Right atrium auricular region (tissue), 2 donors: ENCODE measurements around the gene ZMIZ1. TPM values are rescaled to one million over a fixed set of nuclear protein-coding genes. Genes with fewer than 3 reads are reported as not detected.

ENCODE experiments used
- DNase-seq: peaks from one replicate; pipeline ENCODE4 v3.0.0-alpha.2; 2019; ENCODE audit warnings: low spot score
- H3K27ac ChIP-seq, 2 donors: fragments of 200-600 bp; sonication (generic); 1 replicate in 1 of 2; 2 replicates in 1 of 2; pipeline ENCODE4 v1.5.1; 2016 to 2019
- H3K27me3 ChIP-seq, 2 donors: fragments of 200-600 bp; sonication (generic); one replicate each; pipeline versions ENCODE4 v1.5.1 to v1.6.0; 2017 to 2019
- H3K36me3 ChIP-seq: fragments of 200-600 bp; sonication (generic); one replicate; pipeline ENCODE4 v1.5.1; 2016
- H3K4me1 ChIP-seq, 2 donors: fragments of 200-600 bp; sonication (generic); one replicate each; pipeline versions ENCODE4 v1.5.1 to v1.6.0; 2017 to 2019
- H3K4me3 ChIP-seq, 2 donors: fragments of 200-600 bp; sonication (generic); 1 replicate in 1 of 2; 2 replicates in 1 of 2; pipeline ENCODE4 v1.5.1; 2017 to 2019; ENCODE audit warnings: mild to moderate bottlenecking in 1 of 2, moderate library complexity in 1 of 2
- H3K9me3 ChIP-seq, 2 donors: fragments of 200-600 bp; sonication (generic); one replicate each; pipeline ENCODE4 v1.5.1; 2019
- CTCF ChIP-seq, 2 donors: fragments of 200-600 bp; sonication (generic); IDR thresholded peaks; one replicate each; pipeline ENCODE4 v1.5.1; 2019; ENCODE audit warnings: antibody characterized with exemption in 2 of 2
- total RNA-seq, 2 donors: library from RNA; depleted of rRNA; stranded (reverse); fragments of >200 nt; gene quantifications; one replicate each; pipeline ENCODE4 v1.1.0, GENCODE V29; 2016

Gene ZMIZ1
- total RNA-seq, 2 donors from 2014 or later, result 59.3 to 71.0 TPM

GRCh38 chr10:79320316-79320715, 251.6 kb downstream of the ZMIZ1 start:
- peaks cover 0 to 19% of the 10 kb centered on the region in 2 donors for H3K4me1 ChIP-seq
- no peak for TF ChIP-seq CTCF (IDR thresholded peaks at IDR 0.05)
- DNase-seq, result no peak
- no peak overlapping the region for H3K4me3 ChIP-seq
- no peaks in the 10 kb centered on the region for H3K9me3 ChIP-seq
- no peak overlapping the region for H3K27ac ChIP-seq
- no peaks in the 10 kb centered on the region for H3K36me3 ChIP-seq
- H3K27me3 ChIP-seq, result no peaks in the 10 kb centered on the region

- DNase-seq, result no peak
- no peak for TF ChIP-seq CTCF (IDR thresholded peaks at IDR 0.05)
- no peaks in the 10 kb centered on the region for H3K36me3 ChIP-seq
- peaks cover 0 to 19% of the 10 kb centered on the region in 2 donors for H3K4me1 ChIP-seq
- no peaks in the 10 kb centered on the region for H3K27me3 ChIP-seq
- no peak overlapping the region for H3K27ac ChIP-seq
- H3K4me3 ChIP-seq, result no peak overlapping the region
- H3K9me3 ChIP-seq, result no peaks in the 10 kb centered on the region
Measured at GRCh38 chr10:79320820-79321493, 252.2 kb downstream of the ZMIZ1 start.

GRCh38 chr10:79321494-79321882, 252.7 kb downstream of the ZMIZ1 start:
- Histone ChIP-seq H3K27ac (no peak overlapping the region), H3K27me3 (no peaks in the 10 kb centered on the region), H3K9me3 (no peaks in the 10 kb centered on the region), H3K4me3 (no peak overlapping the region), H3K4me1 (peaks cover 0 to 19% of the 10 kb centered on the region in 2 donors), H3K36me3 (no peaks in the 10 kb centered on the region)
- DNase-seq, result no peak
- TF ChIP-seq CTCF (IDR thresholded peaks at IDR 0.05), result no peak

- no peak overlapping the region for H3K27ac ChIP-seq
- no peaks in the 10 kb centered on the region for H3K27me3 ChIP-seq
- peaks cover 0 to 14% of the 10 kb centered on the region in 2 donors for H3K4me1 ChIP-seq
- no peak for TF ChIP-seq CTCF (IDR thresholded peaks at IDR 0.05)
- no peaks in the 10 kb centered on the region for H3K9me3 ChIP-seq
- H3K4me3 ChIP-seq, result no peak overlapping the region
- no peak for DNase-seq
- H3K36me3 ChIP-seq, result no peaks in the 10 kb centered on the region
Measured at GRCh38 chr10:79321951-79322350, 253.2 kb downstream of the ZMIZ1 start.

GRCh38 chr10:79322616-79323543, 254.1 kb downstream of the ZMIZ1 start:
- peaks cover 0 to 5% of the 10 kb centered on the region in 2 donors for H3K4me1 ChIP-seq
- H3K27ac ChIP-seq, result no peak overlapping the region
- H3K9me3 ChIP-seq, result no peaks in the 10 kb centered on the region
- no peak for TF ChIP-seq CTCF (IDR thresholded peaks at IDR 0.05)
- DNase-seq, result no peak
- no peaks in the 10 kb centered on the region for H3K36me3 ChIP-seq
- no peak overlapping the region for H3K4me3 ChIP-seq
- H3K27me3 ChIP-seq, result no peaks in the 10 kb centered on the region
